ENCODE results near the gene CNTNAP2. TPM values are rescaled to one million over a fixed set of nuclear protein-coding genes. Genes with fewer than 3 reads are reported as not detected.

Gene CNTNAP2
- total and polyA plus RNA-seq, 2 donors (not counting 1 experiment from before 2014, with no cell fraction given), result not detected

DNA sequence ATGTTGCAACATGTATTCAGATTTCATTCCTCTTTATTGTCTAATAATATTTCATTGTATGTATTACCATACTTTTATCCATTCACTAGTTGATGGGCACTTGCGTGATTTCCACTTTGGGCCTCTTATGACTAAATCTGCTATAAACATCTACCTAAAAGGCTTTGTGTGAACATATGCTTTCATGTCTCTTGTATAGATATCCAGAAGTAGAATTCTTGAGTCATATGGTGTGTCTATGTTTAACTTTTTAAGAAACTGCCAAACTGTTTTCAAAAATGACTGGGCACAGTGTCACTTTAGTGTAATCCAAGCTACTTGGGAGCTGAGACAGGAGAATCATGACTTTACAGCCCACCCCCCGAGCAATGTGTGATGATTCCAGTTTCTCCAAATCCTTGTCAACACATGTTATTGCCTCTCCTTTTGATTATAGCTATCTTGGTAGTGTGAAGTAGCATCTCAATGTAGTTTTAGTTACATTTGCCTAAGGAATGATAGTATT lies 1855.1 kb downstream of the CNTNAP2 start:
- H3K27ac ChIP-seq (ENCODE audit: insufficient read depth, low read length), result no peak overlapping the region
- no peak overlapping the region for H3K9ac ChIP-seq (ENCODE audit: insufficient read depth, low read length)
- H3K4me1 ChIP-seq (ENCODE audit: control insufficient read depth, extremely low read depth, insufficient read depth, low read length), result no peaks in the 10 kb centered on the region
- no peaks in the 10 kb centered on the region for H4K20me1 ChIP-seq (ENCODE audit: control insufficient read depth, extremely low read depth, insufficient read depth, low read length)
- no peaks in the 10 kb centered on the region for H3K27me3 ChIP-seq (ENCODE audit: control insufficient read depth, insufficient read depth, low read length)
- H3K4me3 ChIP-seq (replicated peaks in 1 of 4; ENCODE audit: control extremely low read depth in 1 of 4, insufficient read depth in 1 of 4, low read depth in 3 of 4, low read length in 4 of 4), result no peak overlapping the region
- H3K4me2 ChIP-seq (ENCODE audit: extremely low read depth, insufficient read depth, low read length), result no peak overlapping the region
- H3K9me3 ChIP-seq (ENCODE audit: control insufficient read depth, insufficient read depth, low read depth, low read length), result no peaks in the 10 kb centered on the region
- no peak for DNase-seq (ENCODE audit: low read depth in 2 of 2)
- H3K79me2 ChIP-seq (ENCODE audit: control insufficient read depth, insufficient read depth, low read length), result no peaks in the 10 kb centered on the region
- H3K36me3 ChIP-seq (ENCODE audit: control insufficient read depth, insufficient read depth, low read length), result no peaks in the 10 kb centered on the region
- TF ChIP-seq, protein P1, sequence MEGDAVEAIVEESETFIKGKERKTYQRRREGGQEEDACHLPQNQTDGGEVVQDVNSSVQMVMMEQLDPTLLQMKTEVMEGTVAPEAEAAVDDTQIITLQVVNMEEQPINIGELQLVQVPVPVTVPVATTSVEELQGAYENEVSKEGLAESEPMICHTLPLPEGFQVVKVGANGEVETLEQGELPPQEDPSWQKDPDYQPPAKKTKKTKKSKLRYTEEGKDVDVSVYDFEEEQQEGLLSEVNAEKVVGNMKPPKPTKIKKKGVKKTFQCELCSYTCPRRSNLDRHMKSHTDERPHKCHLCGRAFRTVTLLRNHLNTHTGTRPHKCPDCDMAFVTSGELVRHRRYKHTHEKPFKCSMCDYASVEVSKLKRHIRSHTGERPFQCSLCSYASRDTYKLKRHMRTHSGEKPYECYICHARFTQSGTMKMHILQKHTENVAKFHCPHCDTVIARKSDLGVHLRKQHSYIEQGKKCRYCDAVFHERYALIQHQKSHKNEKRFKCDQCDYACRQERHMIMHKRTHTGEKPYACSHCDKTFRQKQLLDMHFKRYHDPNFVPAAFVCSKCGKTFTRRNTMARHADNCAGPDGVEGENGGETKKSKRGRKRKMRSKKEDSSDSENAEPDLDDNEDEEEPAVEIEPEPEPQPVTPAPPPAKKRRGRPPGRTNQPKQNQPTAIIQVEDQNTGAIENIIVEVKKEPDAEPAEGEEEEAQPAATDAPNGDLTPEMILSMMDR (conservative IDR thresholded peaks at IDR 0.05 in 1 of 2, IDR thresholded peaks at IDR 0.05 in 1 of 2; ENCODE audit: low read depth in 1 of 2, low read length in 2 of 2), result no peak
- no peak for TF ChIP-seq EZH2 (IDR thresholded peaks at IDR 0.05; ENCODE audit: low read length, missing control alignments)
- H2AFZ ChIP-seq (ENCODE audit: low read length), result no peak overlapping the region

DNA sequence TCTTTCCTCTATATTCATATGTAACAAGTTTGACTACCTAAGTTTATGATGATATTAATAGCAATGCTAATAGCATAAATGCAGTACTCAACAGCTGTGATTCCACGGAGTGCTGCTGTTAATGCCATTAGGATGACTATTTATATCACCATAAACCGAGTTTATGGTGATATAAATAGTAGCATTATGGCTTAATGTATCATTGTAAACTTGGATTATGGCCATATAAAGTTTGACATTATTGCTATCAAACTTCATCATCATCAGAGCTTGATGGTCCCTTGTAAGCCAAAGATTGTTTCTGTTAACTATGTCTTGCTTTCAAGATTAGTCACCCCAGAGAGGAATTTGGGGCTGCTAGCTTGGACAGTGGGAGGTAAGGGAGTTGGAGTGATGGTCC lies 1861.6 kb downstream of the CNTNAP2 start:
- no peak for DNase-seq (ENCODE audit: low read depth in 2 of 2)
- H3K9ac ChIP-seq (ENCODE audit: insufficient read depth, low read length), result no peak overlapping the region
- H2AFZ ChIP-seq (ENCODE audit: low read length), result no peak overlapping the region
- H3K4me2 ChIP-seq (ENCODE audit: extremely low read depth, insufficient read depth, low read length), result no peak overlapping the region
- no peak for TF ChIP-seq EZH2 (IDR thresholded peaks at IDR 0.05; ENCODE audit: low read length, missing control alignments)
- TF ChIP-seq, protein P1 (conservative IDR thresholded peaks at IDR 0.05 in 1 of 2, IDR thresholded peaks at IDR 0.05 in 1 of 2; ENCODE audit: low read depth in 1 of 2, low read length in 2 of 2), result no peak
- no peaks in the 10 kb centered on the region for H4K20me1 ChIP-seq (ENCODE audit: control insufficient read depth, extremely low read depth, insufficient read depth, low read length)
- no peak overlapping the region for H3K4me3 ChIP-seq (replicated peaks in 1 of 4; ENCODE audit: control extremely low read depth in 1 of 4, insufficient read depth in 1 of 4, low read depth in 3 of 4, low read length in 4 of 4)
- H3K79me2 ChIP-seq (ENCODE audit: control insufficient read depth, insufficient read depth, low read length), result no peaks in the 10 kb centered on the region
- no peaks in the 10 kb centered on the region for H3K36me3 ChIP-seq (ENCODE audit: control insufficient read depth, insufficient read depth, low read length)
- no peak overlapping the region for H3K27ac ChIP-seq (ENCODE audit: insufficient read depth, low read length)
- H3K4me1 ChIP-seq (ENCODE audit: control insufficient read depth, extremely low read depth, insufficient read depth, low read length), result no peaks in the 10 kb centered on the region
- H3K27me3 ChIP-seq (ENCODE audit: control insufficient read depth, insufficient read depth, low read length), result no peaks in the 10 kb centered on the region
- H3K9me3 ChIP-seq (ENCODE audit: control insufficient read depth, insufficient read depth, low read depth, low read length), result no peaks in the 10 kb centered on the region

DNA sequence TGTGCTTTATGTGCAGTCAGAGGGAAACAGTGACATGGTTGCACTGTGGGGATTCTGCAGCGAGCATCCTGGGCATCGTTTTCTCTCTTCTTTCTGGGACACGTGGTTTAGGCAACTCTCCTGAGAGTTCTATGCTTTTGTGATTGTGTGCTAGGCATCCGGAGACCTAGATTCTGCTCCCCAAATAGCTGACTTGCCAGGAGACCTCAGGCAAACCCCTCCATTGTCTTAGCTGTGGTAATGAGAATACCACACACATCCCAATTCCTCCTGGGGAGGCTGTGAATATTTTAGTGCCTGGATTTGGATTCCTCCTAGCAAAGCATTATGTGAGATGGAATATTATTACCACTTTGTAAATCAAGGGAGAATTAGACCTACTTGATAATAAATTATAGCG lies 1862.0 kb downstream of the CNTNAP2 start:
- H3K9ac ChIP-seq (ENCODE audit: insufficient read depth, low read length), result no peak overlapping the region
- no peak overlapping the region for H3K4me2 ChIP-seq (ENCODE audit: extremely low read depth, insufficient read depth, low read length)
- no peaks in the 10 kb centered on the region for H3K27me3 ChIP-seq (ENCODE audit: control insufficient read depth, insufficient read depth, low read length)
- no peaks in the 10 kb centered on the region for H3K4me1 ChIP-seq (ENCODE audit: control insufficient read depth, extremely low read depth, insufficient read depth, low read length)
- no peaks in the 10 kb centered on the region for H3K36me3 ChIP-seq (ENCODE audit: control insufficient read depth, insufficient read depth, low read length)
- DNase-seq (ENCODE audit: low read depth in 2 of 2), result no peak
- H3K4me3 ChIP-seq (replicated peaks in 1 of 4; ENCODE audit: control extremely low read depth in 1 of 4, insufficient read depth in 1 of 4, low read depth in 3 of 4, low read length in 4 of 4), result no peak overlapping the region
- no peaks in the 10 kb centered on the region for H3K79me2 ChIP-seq (ENCODE audit: control insufficient read depth, insufficient read depth, low read length)
- TF ChIP-seq EZH2 (IDR thresholded peaks at IDR 0.05; ENCODE audit: low read length, missing control alignments), result no peak
- TF ChIP-seq, protein P1 (conservative IDR thresholded peaks at IDR 0.05 in 1 of 2, IDR thresholded peaks at IDR 0.05 in 1 of 2; ENCODE audit: low read depth in 1 of 2, low read length in 2 of 2), result no peak
- no peaks in the 10 kb centered on the region for H3K9me3 ChIP-seq (ENCODE audit: control insufficient read depth, insufficient read depth, low read depth, low read length)
- no peak overlapping the region for H2AFZ ChIP-seq (ENCODE audit: low read length)
- H3K27ac ChIP-seq (ENCODE audit: insufficient read depth, low read length), result no peak overlapping the region
- H4K20me1 ChIP-seq (ENCODE audit: control insufficient read depth, extremely low read depth, insufficient read depth, low read length), result no peaks in the 10 kb centered on the region

Measured in fibroblast of lung (primary cell).